ENCODE results near the gene FAM43B.

The FAM43B gene

DNA sequence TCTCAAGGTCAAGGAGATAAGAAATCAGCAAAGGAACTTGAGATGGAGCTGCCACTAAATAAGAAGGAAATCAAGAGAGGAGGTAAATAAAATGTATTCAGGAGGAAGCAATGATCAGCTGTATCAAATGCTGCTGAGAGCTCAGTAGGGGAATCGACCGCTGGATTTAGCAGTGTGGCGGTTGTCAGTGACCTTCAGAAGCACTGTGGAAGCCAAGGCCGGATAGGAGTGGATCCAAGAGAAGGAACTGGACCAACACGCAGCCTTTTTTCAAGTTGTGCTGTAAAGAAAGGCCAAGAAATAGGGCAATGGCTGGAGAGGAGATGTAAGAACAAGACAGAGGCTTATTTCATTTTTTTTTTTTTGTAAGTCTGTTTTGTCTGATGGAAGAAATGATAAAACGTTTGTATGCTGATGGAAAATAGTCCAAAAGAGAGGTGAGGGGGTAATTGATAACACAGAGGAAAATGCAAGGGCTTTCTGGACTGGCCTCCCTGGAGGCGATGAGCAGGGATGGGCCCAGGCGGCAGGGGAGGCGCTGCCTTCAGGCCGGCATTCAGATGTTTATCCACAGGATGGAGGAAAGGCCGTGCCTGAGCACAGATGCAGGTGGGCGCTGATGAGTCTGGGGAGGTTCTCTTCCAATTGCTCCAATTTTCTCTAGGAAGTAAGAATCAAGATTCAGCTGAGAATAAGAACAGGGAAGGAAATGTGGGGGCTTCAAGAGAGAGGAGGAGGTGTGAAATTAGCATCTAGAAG lies 17.5 kb upstream of the FAM43B start:
- TF ChIP-seq, protein P1, sequence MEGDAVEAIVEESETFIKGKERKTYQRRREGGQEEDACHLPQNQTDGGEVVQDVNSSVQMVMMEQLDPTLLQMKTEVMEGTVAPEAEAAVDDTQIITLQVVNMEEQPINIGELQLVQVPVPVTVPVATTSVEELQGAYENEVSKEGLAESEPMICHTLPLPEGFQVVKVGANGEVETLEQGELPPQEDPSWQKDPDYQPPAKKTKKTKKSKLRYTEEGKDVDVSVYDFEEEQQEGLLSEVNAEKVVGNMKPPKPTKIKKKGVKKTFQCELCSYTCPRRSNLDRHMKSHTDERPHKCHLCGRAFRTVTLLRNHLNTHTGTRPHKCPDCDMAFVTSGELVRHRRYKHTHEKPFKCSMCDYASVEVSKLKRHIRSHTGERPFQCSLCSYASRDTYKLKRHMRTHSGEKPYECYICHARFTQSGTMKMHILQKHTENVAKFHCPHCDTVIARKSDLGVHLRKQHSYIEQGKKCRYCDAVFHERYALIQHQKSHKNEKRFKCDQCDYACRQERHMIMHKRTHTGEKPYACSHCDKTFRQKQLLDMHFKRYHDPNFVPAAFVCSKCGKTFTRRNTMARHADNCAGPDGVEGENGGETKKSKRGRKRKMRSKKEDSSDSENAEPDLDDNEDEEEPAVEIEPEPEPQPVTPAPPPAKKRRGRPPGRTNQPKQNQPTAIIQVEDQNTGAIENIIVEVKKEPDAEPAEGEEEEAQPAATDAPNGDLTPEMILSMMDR (IDR thresholded peaks at IDR 0.05; ENCODE audit: insufficient read depth, low read depth, low read length, missing control alignments), result no peak
- H3K4me3 ChIP-seq (ENCODE audit: low read depth, low read length), result no peak overlapping the region
- DNase-seq (ENCODE audit: low read depth), result no peak

DNA sequence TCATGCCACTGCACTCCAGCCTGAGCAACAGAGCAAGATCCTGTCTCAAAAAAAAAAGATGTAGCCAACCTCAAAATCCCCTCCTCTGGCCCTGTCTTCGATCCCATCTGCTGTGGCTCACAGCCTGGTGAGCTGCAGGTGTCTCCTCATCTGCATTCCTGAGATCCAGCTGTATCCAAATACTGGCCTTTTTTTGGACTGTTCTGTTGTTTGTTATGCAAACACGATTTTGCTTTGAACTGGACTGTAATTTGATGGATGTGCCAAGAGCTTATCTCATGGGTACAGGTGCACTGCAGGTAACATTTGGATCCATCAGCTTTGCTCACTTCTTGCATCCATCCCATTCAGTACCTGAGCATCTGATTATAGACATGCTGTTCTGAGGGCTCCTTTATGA lies 14.1 kb upstream of the FAM43B start:
- no peak for DNase-seq (ENCODE audit: low read depth)
- TF ChIP-seq, protein P1 (IDR thresholded peaks at IDR 0.05; ENCODE audit: insufficient read depth, low read depth, low read length, missing control alignments), result no peak
- no peak overlapping the region for H3K4me3 ChIP-seq (ENCODE audit: low read depth, low read length)

DNA sequence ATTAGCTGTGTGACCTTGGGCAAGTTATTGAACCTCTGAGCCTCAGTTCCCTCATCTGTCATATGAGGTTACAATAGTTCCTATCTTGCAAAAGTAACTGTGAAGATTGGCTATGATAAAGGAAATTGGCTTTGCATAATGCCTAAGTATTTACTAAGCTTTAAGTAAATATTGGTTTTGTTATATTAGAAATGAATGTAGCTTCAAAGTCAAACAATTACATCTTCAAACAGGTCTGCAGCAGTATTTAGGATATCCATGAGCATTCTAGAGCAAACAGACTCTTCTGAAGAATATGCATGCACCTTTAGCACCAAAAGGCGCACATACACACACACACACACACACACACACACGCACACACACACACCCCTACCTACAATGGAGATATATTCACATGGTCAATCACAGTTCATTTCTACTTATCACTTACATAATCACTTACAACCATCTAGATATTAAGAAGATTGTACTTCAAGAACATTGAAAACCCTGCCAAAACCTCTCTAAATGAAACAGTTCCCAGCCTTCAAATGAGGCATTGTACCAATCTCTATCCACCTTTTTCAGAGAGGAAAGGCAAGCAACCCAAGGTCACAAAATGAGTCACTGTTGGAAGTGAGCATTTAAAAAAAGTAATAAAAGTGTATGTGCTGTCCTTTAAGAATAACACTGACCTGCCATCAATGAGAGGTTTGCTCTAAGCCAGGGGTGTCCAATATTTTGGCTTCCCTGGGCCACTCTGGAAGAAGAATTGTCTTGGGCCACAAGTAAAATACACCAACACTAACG lies 13.4 kb upstream of the FAM43B start:
- TF ChIP-seq, protein P1 (IDR thresholded peaks at IDR 0.05; ENCODE audit: insufficient read depth, low read depth, low read length, missing control alignments), result no peak
- H3K4me3 ChIP-seq (ENCODE audit: low read depth, low read length), result no peak overlapping the region
- no peak for DNase-seq (ENCODE audit: low read depth)

DNA sequence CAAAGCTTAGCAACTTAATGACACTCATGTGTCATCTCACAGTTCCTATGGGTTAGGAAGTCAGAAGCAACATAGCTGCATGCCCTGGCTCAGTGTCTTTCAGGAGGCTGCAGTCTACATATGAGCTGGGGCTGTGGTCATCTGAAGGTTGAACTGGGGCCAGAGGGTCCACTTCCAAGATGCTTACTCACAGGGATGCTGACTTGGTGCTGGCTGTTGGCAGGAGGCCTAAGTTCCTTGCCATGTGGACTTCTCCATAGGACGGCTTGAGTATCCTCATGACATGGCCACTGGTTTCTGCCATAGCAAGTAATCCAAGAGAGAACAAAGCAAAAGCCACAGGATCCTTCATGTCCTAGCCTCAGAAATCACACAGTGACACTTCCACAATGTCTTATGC lies 12.1 kb upstream of the FAM43B start:
- TF ChIP-seq, protein P1 (IDR thresholded peaks at IDR 0.05; ENCODE audit: insufficient read depth, low read depth, low read length, missing control alignments), result no peak
- H3K4me3 ChIP-seq (ENCODE audit: low read depth, low read length), result no peak overlapping the region
- DNase-seq (ENCODE audit: low read depth), result no peak

- no peak overlapping the region for H3K4me3 ChIP-seq (ENCODE audit: low read depth, low read length)
- no peak for DNase-seq (ENCODE audit: low read depth)
- TF ChIP-seq, protein P1 (IDR thresholded peaks at IDR 0.05; ENCODE audit: insufficient read depth, low read depth, low read length, missing control alignments), result no peak
Observed at GRCh38 chr1:20546637-20547036, 5.7 kb upstream of the FAM43B start.

DNA sequence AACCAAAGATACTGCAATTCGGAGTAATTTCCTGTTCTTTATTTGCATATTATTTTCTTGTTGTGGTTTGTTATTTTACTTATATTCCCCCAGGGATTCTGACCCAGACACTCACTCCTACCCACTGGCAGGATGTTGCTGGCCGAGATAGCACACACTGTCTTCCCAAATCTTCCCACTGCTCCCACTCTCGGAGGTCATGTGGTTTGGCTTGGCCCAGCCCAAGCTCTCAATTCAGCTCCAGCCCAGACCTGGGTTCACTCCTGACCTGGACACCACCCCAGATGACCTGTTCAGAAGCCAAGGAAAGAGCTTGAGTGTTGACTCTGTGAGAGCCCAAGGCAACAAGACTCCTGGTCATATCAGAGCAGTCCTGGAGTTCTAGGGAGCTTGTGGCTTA lies 1.2 kb upstream of the FAM43B start:
- no peak for DNase-seq (ENCODE audit: low read depth)
- H3K4me3 ChIP-seq (ENCODE audit: low read depth, low read length), result no peak overlapping the region
- TF ChIP-seq, protein P1 (IDR thresholded peaks at IDR 0.05; ENCODE audit: insufficient read depth, low read depth, low read length, missing control alignments), result no peak
